HG02970 (cell line): ENCODE measurements around the gene CD1E.
"Not testable (repeated sequence)": the region's sequence is repeated elsewhere in the genome, so short reads cannot be mapped to it uniquely, and the experiment has no call there.

Experiments used
- ATAC-seq: cut with Tn5 transposase; IDR thresholded peaks from one replicate; pipeline ENCODE4 v1.9.1; 2021; ENCODE audit warnings: mild to moderate bottlenecking, moderate library complexity, moderate number of reproducible peaks; ENCODE audit not compliant: unreplicated experiment, low FRiP score

CD1E gene

DNA sequence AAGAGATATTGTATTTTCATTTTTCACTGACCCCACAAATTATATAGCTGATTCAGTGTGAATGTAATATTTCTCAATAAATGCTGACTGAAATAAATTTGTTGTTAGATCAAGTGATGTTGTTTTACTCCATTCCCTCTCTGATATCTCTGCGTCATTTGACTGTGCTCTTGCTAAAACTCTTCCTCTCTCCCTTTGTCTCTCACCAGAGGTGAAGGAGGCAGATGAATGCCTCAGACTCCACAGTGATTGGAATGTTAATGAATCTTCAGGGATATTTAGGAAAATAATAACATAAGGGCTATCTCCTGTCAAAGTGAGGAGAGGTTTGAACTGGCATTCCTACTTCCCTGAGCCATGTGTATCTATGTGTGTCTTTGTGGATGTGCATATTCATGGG is 3.7 kb downstream of the CD1E start:
- no peak for ATAC-seq

- no peak for ATAC-seq
These were observed 8.8 kb downstream of the CD1E start for GRCh38 chr1:158362482-158362881.

DNA sequence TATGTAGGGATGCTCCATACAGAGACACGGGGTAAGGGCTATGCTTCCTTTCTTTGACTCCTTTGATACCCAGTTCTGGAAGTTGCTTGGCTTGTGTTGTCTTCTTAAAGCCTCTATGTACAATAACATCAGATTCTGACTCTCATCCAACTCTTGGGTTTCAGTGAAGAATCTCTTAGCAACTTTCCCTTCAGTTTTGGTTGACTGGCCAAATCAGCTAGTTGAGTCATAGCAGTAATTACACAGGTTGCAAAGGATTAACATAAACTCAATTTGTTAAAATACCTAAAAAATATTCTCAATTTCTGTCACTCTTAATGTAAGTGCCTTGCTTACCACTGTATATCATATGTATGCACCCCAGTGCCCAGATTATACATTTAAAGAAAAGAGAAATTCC is 9.2 kb downstream of the CD1E start:
- no peak for ATAC-seq

DNA sequence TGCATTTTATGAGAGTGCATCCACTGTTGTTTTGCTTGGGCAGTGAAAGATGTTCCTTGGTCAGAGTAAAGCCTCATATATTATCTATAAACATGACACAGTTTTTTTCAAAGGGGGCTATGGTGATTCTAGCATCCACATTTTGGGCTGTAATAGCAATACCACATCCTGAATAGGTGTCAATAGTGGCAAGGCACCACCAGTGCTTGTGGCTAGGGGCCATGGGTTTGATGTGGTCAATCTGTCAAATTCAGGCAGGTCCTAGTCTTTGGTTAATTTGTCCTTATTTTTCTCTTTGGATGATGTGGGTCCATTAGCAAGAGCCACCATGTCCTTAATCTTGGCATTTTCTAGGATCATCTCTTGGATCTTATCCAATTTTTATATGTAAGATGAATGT is 13.1 kb downstream of the CD1E start:
- ATAC-seq: no peak

DNA sequence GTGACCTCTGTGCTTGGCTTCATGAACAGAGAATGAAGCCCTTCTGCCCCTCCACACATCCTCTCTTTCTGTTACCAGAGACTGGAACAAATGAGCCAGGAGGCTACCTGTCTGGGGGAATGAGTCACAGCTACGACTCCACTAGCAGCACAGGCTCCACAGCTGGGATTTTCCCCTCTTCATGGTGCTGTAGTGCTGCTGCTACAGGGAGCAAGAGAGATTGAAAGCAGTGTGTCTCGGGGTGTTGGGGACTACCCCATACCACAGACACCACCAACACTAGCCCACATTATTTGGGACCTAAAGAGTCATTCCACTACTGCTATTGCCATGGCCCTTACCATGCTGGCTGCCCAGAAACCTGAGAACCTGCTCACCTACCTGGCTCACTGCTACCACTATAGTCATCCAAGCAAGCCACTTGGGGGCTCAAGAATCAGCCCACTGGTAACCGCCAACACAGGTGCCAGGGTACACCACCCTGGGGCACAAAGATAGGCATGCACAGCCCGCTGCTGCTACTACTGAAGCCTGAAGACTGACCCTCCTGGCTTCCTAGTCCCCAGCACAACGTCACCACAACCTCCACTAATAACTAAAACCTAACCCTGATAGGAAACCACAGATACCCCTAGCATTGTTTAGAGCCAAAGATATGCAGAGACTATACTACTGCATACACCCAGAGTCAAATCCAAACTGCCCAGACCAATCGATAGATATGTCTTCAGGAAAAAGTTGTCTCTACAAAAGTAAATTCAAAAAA is 17.7 kb downstream of the CD1E start:
- ATAC-seq: peak; percentile 97

GRCh38 chr1:158374101-158374500 is 20.4 kb downstream of the CD1E start:
- not testable (repeated sequence) for ATAC-seq

DNA sequence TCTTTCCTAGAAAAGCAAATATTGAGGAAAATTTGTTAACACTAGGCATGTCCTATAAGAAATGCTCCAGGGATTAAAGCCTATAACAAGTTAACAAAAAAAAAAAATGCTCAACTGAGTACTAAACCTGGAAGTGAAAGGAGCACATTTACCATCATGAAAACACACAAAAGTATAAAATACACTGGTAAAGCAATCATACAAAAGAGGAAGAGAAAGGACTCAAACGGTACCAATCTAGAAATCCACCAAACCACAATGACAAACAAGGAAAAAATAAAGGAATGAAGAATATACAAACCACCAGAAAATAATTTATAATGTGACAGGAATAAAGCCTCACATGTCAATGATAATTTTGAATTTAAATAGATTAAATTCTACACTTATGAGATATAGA is 21.2 kb downstream of the CD1E start:
- no peak for ATAC-seq

- no peak for ATAC-seq
These were observed 36.6 kb downstream of the CD1E start for GRCh38 chr1:158390331-158390730.

- ATAC-seq: no peak
These were observed 37.4 kb downstream of the CD1E start for GRCh38 chr1:158391099-158391498.

- ATAC-seq: no peak
These were observed 39.8 kb downstream of the CD1E start for GRCh38 chr1:158393476-158393875.

GRCh38 chr1:158396646-158397045 is 43.0 kb downstream of the CD1E start:
- ATAC-seq: no peak

- ATAC-seq: no peak
These were observed 45.3 kb downstream of the CD1E start, which contains the start of gene OR10T2 for GRCh38 chr1:158398818-158399514. OR10T2 (minus strand) TSS chr1:158399466; CDS start chr1:158399466, 0 bp downstream.

- ATAC-seq: no peak
These were observed 47.2 kb downstream of the CD1E start for GRCh38 chr1:158400871-158401270.

GRCh38 chr1:158407092-158407491 is 53.4 kb downstream of the CD1E start:
- no peak for ATAC-seq
